MM.1S (cell line): ENCODE results near the gene MRPL4.
"Not testable (repeated sequence)": the region's sequence is repeated elsewhere in the genome, so short reads cannot be mapped to it uniquely, and the experiment has no call there.

ENCODE experiments used
- DNase-seq: peaks from one replicate; pipeline ENCODE4 v3.0.0-alpha.2; 2015
- H2AFZ ChIP-seq: fragments of 300-600 bp; sonication (generic); 2 replicates; pipeline ENCODE4 v1.6.0; 2016; ENCODE audit warnings: antibody characterized with exemption, low read length
- H3F3A ChIP-seq: fragments of 300-600 bp; sonication (generic); 2 replicates; pipeline ENCODE4 v1.6.1; 2016; ENCODE audit warnings: mild to moderate bottlenecking, antibody characterized with exemption, low read length, moderate library complexity, mixed read lengths; ENCODE audit not compliant: insufficient read depth
- H3K27ac ChIP-seq: fragments of 300-600 bp; sonication (generic); 2 replicates; pipeline ENCODE4 v1.5.1; 2016; ENCODE audit warnings: mild to moderate bottlenecking, low read length
- H3K27me3 ChIP-seq: fragments of 300-600 bp; sonication (generic); replicated peaks from 2 replicates; pipeline ENCODE4 v1.6.0; 2016; ENCODE audit warnings: low read length; ENCODE audit not compliant: insufficient read depth
- H3K36me3 ChIP-seq: fragments of 300-600 bp; sonication (generic); replicated peaks from 2 replicates; pipeline ENCODE4 v1.6.1; 2016; ENCODE audit warnings: mild to moderate bottlenecking, low read length, mixed read lengths; ENCODE audit not compliant: insufficient read depth
- H3K4me1 ChIP-seq: fragments of 300-600 bp; sonication (generic); 2 replicates; pipeline ENCODE4 v1.6.1; 2016; ENCODE audit warnings: low read length, mixed read lengths
- H3K4me2 ChIP-seq: fragments of 300-600 bp; sonication (generic); 2 replicates; pipeline ENCODE4 v1.6.0; 2016; ENCODE audit warnings: low read depth, low read length
- H3K4me3 ChIP-seq: fragments of 300-600 bp; sonication (generic); 2 replicates; pipeline ENCODE4 v1.5.1; 2016; ENCODE audit warnings: low read length, mixed read lengths
- H3K79me2 ChIP-seq: fragments of 300-600 bp; sonication (generic); 2 replicates; pipeline ENCODE4 v1.6.1; 2016; ENCODE audit warnings: mixed run types, low read length, mixed read lengths
- H3K9ac ChIP-seq: fragments of 300-600 bp; sonication (generic); 2 replicates; pipeline ENCODE4 v1.6.1; 2016; ENCODE audit warnings: low read length, mixed read lengths
- H3K9me2 ChIP-seq: fragments of 300-600 bp; sonication (generic); replicated peaks from 2 replicates; pipeline ENCODE4 v1.6.1; 2016; ENCODE audit warnings: mild to moderate bottlenecking, low read length, mixed read lengths; ENCODE audit not compliant: insufficient read depth
- H3K9me3 ChIP-seq: fragments of 300-600 bp; sonication (generic); replicated peaks from 2 replicates; pipeline ENCODE4 v1.6.1; 2016; ENCODE audit warnings: mild to moderate bottlenecking, low read length, mixed read lengths; ENCODE audit not compliant: insufficient read depth
- H4K20me1 ChIP-seq: fragments of 300-600 bp; sonication (generic); 2 replicates; pipeline ENCODE4 v1.6.1; 2016; ENCODE audit warnings: mild to moderate bottlenecking, low read length, moderate library complexity, mixed read lengths; ENCODE audit not compliant: insufficient read depth
- CTCF ChIP-seq: fragments of 300-600 bp; sonication (generic); IDR thresholded peaks from 2 replicates; pipeline ENCODE4 v1.5.1; 2016; ENCODE audit warnings: antibody characterized with exemption, low read length, mixed read lengths
- EZH2 ChIP-seq: fragments of 300-600 bp; sonication (generic); optimal IDR thresholded peaks from 2 replicates; pipeline ENCODE3; 2017; ENCODE audit warnings: low read depth, mild to moderate bottlenecking, antibody characterized with exemption, low read length, mixed read lengths
- EZH2phosphoT487 ChIP-seq: fragments of 300-600 bp; sonication (generic); IDR thresholded peaks from 2 replicates; pipeline ENCODE4 v1.6.1; 2018; ENCODE audit warnings: antibody characterized with exemption, low read length

The MRPL4 gene

GRCh38 chr19:10238172-10238783 lies 13.7 kb upstream of the MRPL4 start:
- no peaks in the 10 kb centered on the region for H3K9me2 ChIP-seq
- no peaks in the 10 kb centered on the region for H4K20me1 ChIP-seq
- no peak overlapping the region for H3K4me3 ChIP-seq
- no peak overlapping the region for H3K4me2 ChIP-seq
- no peak overlapping the region for H2AFZ ChIP-seq
- no peak for TF ChIP-seq EZH2phosphoT487
- TF ChIP-seq CTCF: no peak
- TF ChIP-seq EZH2: no peak
- H3K27me3 ChIP-seq: no peaks in the 10 kb centered on the region
- no peaks in the 10 kb centered on the region for H3K9me3 ChIP-seq
- H3K36me3 ChIP-seq: no peaks in the 10 kb centered on the region
- H3F3A ChIP-seq: peaks cover 17% of the 10 kb centered on the region
- H3K27ac ChIP-seq: no peak overlapping the region
- peaks cover 14% of the 10 kb centered on the region for H3K4me1 ChIP-seq
- H3K9ac ChIP-seq: no peak overlapping the region
- H3K79me2 ChIP-seq: no peaks in the 10 kb centered on the region
- DNase-seq: no peak

GRCh38 chr19:10241826-10242449 lies 10.1 kb upstream of the MRPL4 start:
- not testable (repeated sequence) for H3K9me2 ChIP-seq, H4K20me1 ChIP-seq, H3K79me2 ChIP-seq, H3K9me3 ChIP-seq, H3K27ac ChIP-seq, H3K27me3 ChIP-seq, H3K4me2 ChIP-seq, H3F3A ChIP-seq, H3K4me3 ChIP-seq, H3K4me1 ChIP-seq, DNase-seq, H3K36me3 ChIP-seq, H2AFZ ChIP-seq, H3K9ac ChIP-seq

GRCh38 chr19:10243606-10244005 lies 8.4 kb upstream of the MRPL4 start:
- Histone ChIP-seq H3K27me3 (no peaks in the 10 kb centered on the region), H3K27ac (no peak overlapping the region), H3K4me1 (no peaks in the 10 kb centered on the region), H3F3A (peaks cover 1% of the 10 kb centered on the region; the same call in 1 of the 2 replicates), H3K9me2 (no peaks in the 10 kb centered on the region), H4K20me1 (no peaks in the 10 kb centered on the region), H3K79me2 (no peaks in the 10 kb centered on the region), H3K4me2 (no peak overlapping the region), H3K4me3 (no peak overlapping the region), H3K9ac (no peak overlapping the region), H3K36me3 (no peaks in the 10 kb centered on the region), H3K9me3 (no peaks in the 10 kb centered on the region), H2AFZ (no peak overlapping the region)
- no peak for DNase-seq
- TF ChIP-seq EZH2phosphoT487 (no peak), CTCF (no peak)

- Histone ChIP-seq H3K4me3 (no peak overlapping the region), H3F3A (peaks cover 4% of the 10 kb centered on the region; the same call in 1 of the 2 replicates), H3K4me1 (0 out of 2 replicates have a peak, but pooled peaks cover 3% of the 10 kb centered on the region), H3K79me2 (no peaks in the 10 kb centered on the region), H3K27ac (no peak overlapping the region), H3K4me2 (no peak overlapping the region), H3K9ac (no peak overlapping the region), H3K27me3 (no peaks in the 10 kb centered on the region), H3K9me3 (no peaks in the 10 kb centered on the region), H4K20me1 (no peaks in the 10 kb centered on the region), H2AFZ (no peak overlapping the region), H3K36me3 (no peaks in the 10 kb centered on the region), H3K9me2 (no peaks in the 10 kb centered on the region)
- no peak for TF ChIP-seq EZH2
- no peak for TF ChIP-seq EZH2phosphoT487
- TF ChIP-seq CTCF: no peak
- no peak for DNase-seq
Measured at GRCh38 chr19:10245189-10245939, 6.7 kb upstream of the MRPL4 start.
